ENCODE results near the gene C1D. TPM values are rescaled to one million over a fixed set of nuclear protein-coding genes. Genes with fewer than 3 reads are reported as not detected.

Gene C1D
- polyA plus RNA-seq, 1 donor = 42.1 TPM

- no peak overlapping the region for H3K4me3 ChIP-seq (ENCODE audit: low read length)
- no peaks in the 10 kb centered on the region for H3K36me3 ChIP-seq (ENCODE audit: control insufficient read depth, insufficient read depth, low read length)
- WGBS (ENCODE audit: insufficient coverage, low lambda C conversion rate) = 80% methylated on average over 2 of the region's 3 CpGs
- H3K4me1 ChIP-seq (ENCODE audit: control insufficient read depth, insufficient read depth, low read length) = peaks cover 5% of the 10 kb centered on the region
- H3K9me3 ChIP-seq (ENCODE audit: control insufficient read depth, low read depth, low read length) = no peaks in the 10 kb centered on the region
- DNase-seq = no peak
- no peaks in the 10 kb centered on the region for H3K27me3 ChIP-seq (ENCODE audit: control insufficient read depth, insufficient read depth, low read length)
- no peak overlapping the region for H3K27ac ChIP-seq (ENCODE audit: low read length)
Measured at GRCh38 chr2:68043695-68044094, 19.1 kb downstream of the C1D start.

GRCh38 chr2:68043032-68043431 is 19.8 kb downstream of the C1D start:
- DNase-seq = no peak
- no peak overlapping the region for H3K4me3 ChIP-seq (ENCODE audit: low read length)
- H3K9me3 ChIP-seq (ENCODE audit: control insufficient read depth, low read depth, low read length) = no peaks in the 10 kb centered on the region
- peaks cover 5% of the 10 kb centered on the region for H3K4me1 ChIP-seq (ENCODE audit: control insufficient read depth, insufficient read depth, low read length)
- H3K27me3 ChIP-seq (ENCODE audit: control insufficient read depth, insufficient read depth, low read length) = no peaks in the 10 kb centered on the region
- 97% methylated on average over 3 of the region's 5 CpGs for WGBS (ENCODE audit: insufficient coverage, low lambda C conversion rate)
- no peaks in the 10 kb centered on the region for H3K36me3 ChIP-seq (ENCODE audit: control insufficient read depth, insufficient read depth, low read length)
- H3K27ac ChIP-seq (ENCODE audit: low read length) = no peak overlapping the region

- Histone ChIP-seq H3K9me3 (ENCODE audit: control insufficient read depth, low read depth, low read length) (no peaks in the 10 kb centered on the region), H3K36me3 (ENCODE audit: control insufficient read depth, insufficient read depth, low read length) (no peaks in the 10 kb centered on the region), H3K27ac (ENCODE audit: low read length) (no peak overlapping the region), H3K4me3 (ENCODE audit: low read length) (no peak overlapping the region), H3K4me1 (ENCODE audit: control insufficient read depth, insufficient read depth, low read length) (peaks cover 5% of the 10 kb centered on the region), H3K27me3 (ENCODE audit: control insufficient read depth, insufficient read depth, low read length) (no peaks in the 10 kb centered on the region)
- no peak for DNase-seq
Measured at GRCh38 chr2:68041704-68042245, 21.0 kb downstream of the C1D start.

- no peak for DNase-seq
- Histone ChIP-seq H3K36me3 (ENCODE audit: control insufficient read depth, insufficient read depth, low read length) (no peaks in the 10 kb centered on the region), H3K27me3 (ENCODE audit: control insufficient read depth, insufficient read depth, low read length) (no peaks in the 10 kb centered on the region), H3K4me1 (ENCODE audit: control insufficient read depth, insufficient read depth, low read length) (peaks cover 5% of the 10 kb centered on the region), H3K27ac (ENCODE audit: low read length) (no peak overlapping the region), H3K9me3 (ENCODE audit: control insufficient read depth, low read depth, low read length) (no peaks in the 10 kb centered on the region), H3K4me3 (ENCODE audit: low read length) (no peak overlapping the region)
- WGBS (ENCODE audit: insufficient coverage, low lambda C conversion rate) = 100% methylated on average over 1 of the region's 3 CpGs
Measured at GRCh38 chr2:68040078-68040477, 22.7 kb downstream of the C1D start.

- peaks cover 5% of the 10 kb centered on the region for H3K4me1 ChIP-seq (ENCODE audit: control insufficient read depth, insufficient read depth, low read length)
- WGBS (ENCODE audit: insufficient coverage, low lambda C conversion rate) = no CpG with 5 or more reads among the region's 1 CpG
- H3K4me3 ChIP-seq (ENCODE audit: low read length) = no peak overlapping the region
- H3K27me3 ChIP-seq (ENCODE audit: control insufficient read depth, insufficient read depth, low read length) = no peaks in the 10 kb centered on the region
- no peaks in the 10 kb centered on the region for H3K9me3 ChIP-seq (ENCODE audit: control insufficient read depth, low read depth, low read length)
- DNase-seq = no peak
- no peak overlapping the region for H3K27ac ChIP-seq (ENCODE audit: low read length)
- no peaks in the 10 kb centered on the region for H3K36me3 ChIP-seq (ENCODE audit: control insufficient read depth, insufficient read depth, low read length)
Measured at GRCh38 chr2:68039317-68039716, 23.5 kb downstream of the C1D start.

GRCh38 chr2:68032702-68033101 is 30.1 kb downstream of the C1D start:
- WGBS (ENCODE audit: insufficient coverage, low lambda C conversion rate) = no CpG with 5 or more reads among the region's 6 CpGs
- H3K4me1 ChIP-seq (ENCODE audit: control insufficient read depth, insufficient read depth, low read length) = no peaks in the 10 kb centered on the region
- H3K4me3 ChIP-seq (ENCODE audit: low read length) = no peak overlapping the region
- no peak for DNase-seq
- no peaks in the 10 kb centered on the region for H3K9me3 ChIP-seq (ENCODE audit: control insufficient read depth, low read depth, low read length)
- no peaks in the 10 kb centered on the region for H3K36me3 ChIP-seq (ENCODE audit: control insufficient read depth, insufficient read depth, low read length)
- H3K27me3 ChIP-seq (ENCODE audit: control insufficient read depth, insufficient read depth, low read length) = no peaks in the 10 kb centered on the region
- H3K27ac ChIP-seq (ENCODE audit: low read length) = no peak overlapping the region

- no peaks in the 10 kb centered on the region for H3K4me1 ChIP-seq (ENCODE audit: control insufficient read depth, insufficient read depth, low read length)
- no CpG with 5 or more reads among the region's 2 CpGs for WGBS (ENCODE audit: insufficient coverage, low lambda C conversion rate)
- H3K27ac ChIP-seq (ENCODE audit: low read length) = no peak overlapping the region
- no peaks in the 10 kb centered on the region for H3K27me3 ChIP-seq (ENCODE audit: control insufficient read depth, insufficient read depth, low read length)
- no peaks in the 10 kb centered on the region for H3K9me3 ChIP-seq (ENCODE audit: control insufficient read depth, low read depth, low read length)
- no peaks in the 10 kb centered on the region for H3K36me3 ChIP-seq (ENCODE audit: control insufficient read depth, insufficient read depth, low read length)
- no peak overlapping the region for H3K4me3 ChIP-seq (ENCODE audit: low read length)
- DNase-seq = peak in 1 of 2 donors; percentile 55
Measured at GRCh38 chr2:68031542-68032160, 31.2 kb downstream of the C1D start.

- DNase-seq = no peak
- Histone ChIP-seq H3K36me3 (ENCODE audit: control insufficient read depth, insufficient read depth, low read length) (no peaks in the 10 kb centered on the region), H3K4me3 (ENCODE audit: low read length) (no peak overlapping the region), H3K27me3 (ENCODE audit: control insufficient read depth, insufficient read depth, low read length) (no peaks in the 10 kb centered on the region), H3K27ac (ENCODE audit: low read length) (no peak overlapping the region), H3K9me3 (ENCODE audit: control insufficient read depth, low read depth, low read length) (no peaks in the 10 kb centered on the region), H3K4me1 (ENCODE audit: control insufficient read depth, insufficient read depth, low read length) (no peaks in the 10 kb centered on the region)
Measured at GRCh38 chr2:68031043-68031442, 31.8 kb downstream of the C1D start.

- no peaks in the 10 kb centered on the region for H3K36me3 ChIP-seq (ENCODE audit: control insufficient read depth, insufficient read depth, low read length)
- no peak overlapping the region for H3K27ac ChIP-seq (ENCODE audit: low read length)
- no peaks in the 10 kb centered on the region for H3K27me3 ChIP-seq (ENCODE audit: control insufficient read depth, insufficient read depth, low read length)
- no peaks in the 10 kb centered on the region for H3K4me1 ChIP-seq (ENCODE audit: control insufficient read depth, insufficient read depth, low read length)
- H3K9me3 ChIP-seq (ENCODE audit: control insufficient read depth, low read depth, low read length) = no peaks in the 10 kb centered on the region
- no peak for DNase-seq
- no peak overlapping the region for H3K4me3 ChIP-seq (ENCODE audit: low read length)
- WGBS (ENCODE audit: insufficient coverage, low lambda C conversion rate) = 83% methylated on average over 2 of the region's 5 CpGs
Measured at GRCh38 chr2:68030529-68030928, 32.3 kb downstream of the C1D start.

GRCh38 chr2:68027959-68028358 is 34.8 kb downstream of the C1D start:
- no peak for DNase-seq
- H3K27ac ChIP-seq (ENCODE audit: low read length) = no peak overlapping the region
- H3K4me3 ChIP-seq (ENCODE audit: low read length) = no peak overlapping the region
- peaks cover 10% of the 10 kb centered on the region for H3K9me3 ChIP-seq (ENCODE audit: control insufficient read depth, low read depth, low read length)
- no peaks in the 10 kb centered on the region for H3K27me3 ChIP-seq (ENCODE audit: control insufficient read depth, insufficient read depth, low read length)
- H3K4me1 ChIP-seq (ENCODE audit: control insufficient read depth, insufficient read depth, low read length) = no peaks in the 10 kb centered on the region
- no peaks in the 10 kb centered on the region for H3K36me3 ChIP-seq (ENCODE audit: control insufficient read depth, insufficient read depth, low read length)

- Histone ChIP-seq H3K4me1 (ENCODE audit: control insufficient read depth, insufficient read depth, low read length) (no peaks in the 10 kb centered on the region), H3K36me3 (ENCODE audit: control insufficient read depth, insufficient read depth, low read length) (no peaks in the 10 kb centered on the region), H3K9me3 (ENCODE audit: control insufficient read depth, low read depth, low read length) (peaks cover 10% of the 10 kb centered on the region), H3K27ac (ENCODE audit: low read length) (no peak overlapping the region), H3K27me3 (ENCODE audit: control insufficient read depth, insufficient read depth, low read length) (no peaks in the 10 kb centered on the region), H3K4me3 (ENCODE audit: low read length) (no peak overlapping the region)
- no CpG with 5 or more reads among the region's 22 CpGs for WGBS (ENCODE audit: insufficient coverage, low lambda C conversion rate)
- no peak for DNase-seq
Measured at GRCh38 chr2:68024450-68024849, 38.4 kb downstream of the C1D start.

All from large intestine (tissue), 3 donors.